ENCODE measurements around the gene GTF2A1.

The GTF2A1 gene

GRCh38 chr14:81138429-81138828 lies 82.3 kb downstream of the GTF2A1 start:
- FAIRE-seq (no peak), DNase-seq (ENCODE audit: low spot score) (no peak)

DNA sequence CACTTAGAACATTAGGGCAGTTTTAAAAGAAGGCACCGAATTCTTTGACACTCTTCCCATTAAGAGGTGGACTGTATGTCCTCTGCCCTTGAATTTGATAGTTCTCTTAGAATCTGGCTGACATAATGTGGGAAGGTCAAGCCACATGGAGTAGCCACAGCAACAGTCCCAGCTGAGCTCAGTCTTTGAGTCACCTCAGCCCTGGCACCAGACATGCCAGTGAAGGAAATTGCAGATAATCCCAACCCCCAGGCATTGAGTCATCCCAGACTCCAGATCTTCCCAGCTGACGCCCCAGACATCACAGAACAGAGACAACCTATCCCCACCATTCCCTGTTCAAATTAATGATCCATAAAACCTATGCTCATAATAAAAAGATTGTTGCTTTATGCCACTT lies 83.4 kb downstream of the GTF2A1 start:
- FAIRE-seq, result peak; percentile 75
- DNase-seq (ENCODE audit: low spot score), result peak; percentile 82

GRCh38 chr14:81133400-81133799 lies 87.4 kb downstream of the GTF2A1 start:
- FAIRE-seq (no peak), DNase-seq (ENCODE audit: low spot score) (no peak)

DNA sequence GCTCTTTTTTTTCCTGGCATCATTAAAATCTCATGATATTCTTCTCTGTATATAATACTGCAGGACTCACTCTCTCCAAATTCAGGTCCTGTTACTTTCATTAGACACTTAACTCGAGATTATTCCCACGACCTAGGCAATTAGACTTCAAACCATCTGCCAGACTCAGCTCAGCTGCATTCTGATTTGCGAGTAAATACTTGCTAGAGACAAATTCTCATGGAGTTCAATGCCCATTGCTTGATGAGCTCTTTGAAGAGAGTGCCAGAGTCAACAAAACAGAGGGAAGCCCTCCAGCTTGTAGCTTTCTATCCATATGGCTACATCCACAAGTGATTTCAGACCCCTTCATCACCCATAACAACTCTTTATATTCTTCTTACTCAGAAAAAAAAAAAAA lies 88.3 kb downstream of the GTF2A1 start:
- DNase-seq (ENCODE audit: low spot score), result no peak
- no peak for FAIRE-seq

DNA sequence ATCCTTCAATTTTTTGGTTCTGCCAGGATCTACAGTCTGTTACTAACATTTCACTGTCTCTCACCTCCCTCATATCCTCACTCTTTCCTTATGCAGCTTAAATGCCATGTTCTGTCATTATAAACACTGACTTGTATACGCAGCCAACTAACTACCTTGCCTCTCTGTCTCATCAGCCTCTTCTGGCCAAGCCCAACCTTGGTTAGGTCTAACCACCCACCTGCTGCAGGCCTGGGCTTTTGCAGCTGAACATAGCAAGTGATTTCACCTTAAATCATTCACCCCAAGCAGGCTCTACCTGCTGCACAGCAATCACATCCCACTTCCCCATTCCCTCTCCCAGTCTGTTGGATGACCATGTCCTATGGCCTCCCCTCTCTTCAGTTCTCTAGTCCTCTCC lies 91.5 kb downstream of the GTF2A1 start:
- peak; percentile 55 for FAIRE-seq

DNA sequence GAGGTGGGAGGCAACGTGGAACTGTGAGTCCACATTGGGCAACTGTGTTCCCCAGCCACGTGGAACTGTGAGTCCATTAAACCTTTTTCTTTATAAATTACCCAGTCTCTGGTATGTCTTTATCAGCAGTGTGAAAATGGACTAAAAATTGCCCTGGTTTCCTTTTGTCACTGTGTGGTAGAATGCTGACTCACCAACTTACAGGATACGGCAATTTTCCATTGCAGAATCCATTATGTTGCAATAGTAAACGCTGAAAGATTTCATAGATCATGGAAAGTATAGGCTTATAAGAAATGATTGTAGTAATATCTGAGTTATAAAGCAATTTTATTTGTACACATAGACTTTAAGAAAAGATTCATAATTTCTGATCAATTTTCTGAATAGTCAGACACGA lies 93.0 kb downstream of the GTF2A1 start:
- DNase-seq (ENCODE audit: low spot score), result no peak
- no peak for FAIRE-seq

More for the DNA sequence above, 91.5 kb downstream of the GTF2A1 start:
- no peak for DNase-seq (ENCODE audit: low spot score)

DNA sequence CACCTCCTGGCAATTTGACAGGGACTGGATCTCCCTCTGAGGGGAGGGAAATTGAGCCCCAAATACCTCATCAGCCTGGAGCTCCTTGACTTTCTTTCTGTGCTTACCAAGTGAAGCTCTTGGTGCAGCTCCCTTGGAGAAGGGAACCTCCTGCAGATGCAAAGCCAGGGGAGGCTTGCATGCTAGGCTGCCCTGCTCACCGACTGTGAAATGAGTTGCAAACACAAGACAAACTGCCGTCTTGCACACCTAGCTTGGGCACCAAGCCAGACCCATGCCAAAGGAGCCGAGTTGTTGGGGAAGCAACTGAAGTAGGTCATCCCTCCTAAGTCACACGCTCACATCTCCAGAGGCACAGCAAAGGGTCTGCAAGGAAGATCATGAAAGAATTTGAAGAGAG lies 95.2 kb downstream of the GTF2A1 start:
- DNase-seq (ENCODE audit: low spot score) (no peak), FAIRE-seq (no peak)
